Measurements from ENCODE around the gene RNF166. TPM values are rescaled to one million over a fixed set of nuclear protein-coding genes. Genes with fewer than 3 reads are reported as not detected.

The RNF166 gene
- total RNA-seq, 1 donor from 2014 or later, result 26.5 TPM

GRCh38 chr16:88716601-88717001, 10.4 kb upstream of the RNF166 start:
- no peak for TF ChIP-seq CTCF (IDR thresholded peaks at IDR 0.05; ENCODE audit: partially characterized antibody, unreplicated experiment)
- Mint-ChIP-seq H3K4me3 (ENCODE audit: unreplicated experiment) (no peak overlapping the region), H3K4me1 (ENCODE audit: low read depth, unreplicated experiment) (no peaks in the 10 kb centered on the region), H3K9me3 (ENCODE audit: unreplicated experiment) (no peaks in the 10 kb centered on the region), H3K27me3 (ENCODE audit: unreplicated experiment) (no peaks in the 10 kb centered on the region), H3K36me3 (ENCODE audit: unreplicated experiment) (peaks cover 4% of the 10 kb centered on the region), H3K27ac (ENCODE audit: unreplicated experiment) (no peak overlapping the region)
- DNase-seq, result no peak

DNA sequence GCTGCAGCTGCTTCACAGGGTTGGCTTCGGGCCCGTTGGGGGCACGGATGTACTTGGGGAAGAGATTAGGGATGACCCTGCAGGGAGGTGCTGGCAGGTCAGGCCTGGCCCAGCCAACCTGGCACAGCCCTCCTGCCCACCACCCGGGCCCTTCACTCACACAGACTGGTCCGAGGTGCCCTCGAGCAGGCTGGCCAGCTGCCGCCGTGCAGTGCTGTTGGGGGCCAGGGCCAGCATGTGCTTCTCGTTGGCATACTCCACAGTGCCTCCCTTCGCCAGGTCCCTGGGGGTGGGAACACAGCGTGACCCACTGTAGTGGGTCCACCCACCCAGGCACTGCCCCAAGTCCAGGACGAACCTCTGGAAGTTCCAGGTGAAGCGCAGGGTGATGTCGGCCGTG, 10.0 kb upstream of the RNF166 start:
- no peaks in the 10 kb centered on the region for H3K4me1 Mint-ChIP-seq (ENCODE audit: low read depth, unreplicated experiment)
- DNase-seq, result no peak
- H3K9me3 Mint-ChIP-seq (ENCODE audit: unreplicated experiment), result no peaks in the 10 kb centered on the region
- no peak overlapping the region for H3K4me3 Mint-ChIP-seq (ENCODE audit: unreplicated experiment)
- H3K36me3 Mint-ChIP-seq (ENCODE audit: unreplicated experiment), result peaks cover 4% of the 10 kb centered on the region
- no peak overlapping the region for H3K27ac Mint-ChIP-seq (ENCODE audit: unreplicated experiment)
- TF ChIP-seq CTCF (IDR thresholded peaks at IDR 0.05; ENCODE audit: partially characterized antibody, unreplicated experiment), result no peak
- H3K27me3 Mint-ChIP-seq (ENCODE audit: unreplicated experiment), result no peaks in the 10 kb centered on the region

GRCh38 chr16:88715312-88716190, 9.3 kb upstream of the RNF166 start:
- Mint-ChIP-seq H3K36me3 (ENCODE audit: unreplicated experiment) (peaks cover 4% of the 10 kb centered on the region), H3K4me1 (ENCODE audit: low read depth, unreplicated experiment) (no peaks in the 10 kb centered on the region), H3K27me3 (ENCODE audit: unreplicated experiment) (no peaks in the 10 kb centered on the region), H3K27ac (ENCODE audit: unreplicated experiment) (no peak overlapping the region), H3K9me3 (ENCODE audit: unreplicated experiment) (no peaks in the 10 kb centered on the region), H3K4me3 (ENCODE audit: unreplicated experiment) (no peak overlapping the region)
- DNase-seq, result no peak
- no peak for TF ChIP-seq CTCF (IDR thresholded peaks at IDR 0.05; ENCODE audit: partially characterized antibody, unreplicated experiment)

GRCh38 chr16:88714420-88715302, 8.5 kb upstream of the RNF166 start:
- no peak for DNase-seq
- Mint-ChIP-seq H3K36me3 (ENCODE audit: unreplicated experiment) (peaks cover 4% of the 10 kb centered on the region), H3K9me3 (ENCODE audit: unreplicated experiment) (no peaks in the 10 kb centered on the region), H3K4me3 (ENCODE audit: unreplicated experiment) (no peak overlapping the region), H3K27me3 (ENCODE audit: unreplicated experiment) (no peaks in the 10 kb centered on the region), H3K4me1 (ENCODE audit: low read depth, unreplicated experiment) (no peaks in the 10 kb centered on the region), H3K27ac (ENCODE audit: unreplicated experiment) (no peak overlapping the region)
- no peak for TF ChIP-seq CTCF (IDR thresholded peaks at IDR 0.05; ENCODE audit: partially characterized antibody, unreplicated experiment)
